GM23338 (cell line): ENCODE data around the gene PPP1R16B. TPM values are rescaled to one million over a fixed set of nuclear protein-coding genes. Genes with fewer than 3 reads are reported as not detected.
A peak's percentile ranks its signal among the peaks of the same experiment; 100 is the strongest.

Source experiments
- ATAC-seq: fragments of 200-7000 bp; cut with Tn5 transposase; 3 replicates; pipeline ENCODE4 v1.9.1; 2020
- DNase-seq: peaks from one replicate; pipeline ENCODE4 v3.0.0-alpha.2; 2015; ENCODE audit warnings: low spot score
- H2AFZ ChIP-seq: fragments of 200-600 bp; sonication (generic); 2 replicates; pipeline ENCODE4 v1.8.0; 2016; ENCODE audit warnings: antibody characterized with exemption, mild to moderate bottlenecking, moderate library complexity
- H3F3A ChIP-seq: fragments of 200-600 bp; sonication (generic); replicated peaks from 2 replicates; pipeline ENCODE4 v1.8.0; 2017; ENCODE audit warnings: antibody characterized with exemption, mixed run types, low read depth
- H3K27ac ChIP-seq: fragments of 200-600 bp; sonication (generic); 2 replicates; pipeline ENCODE4 v1.6.1; 2016; ENCODE audit warnings: low read depth
- H3K27me3 ChIP-seq: fragments of 200-600 bp; sonication (generic); 2 replicates; pipeline ENCODE4 v1.8.0; 2016; ENCODE audit warnings: mild to moderate bottlenecking, mixed run types, moderate library complexity; ENCODE audit not compliant: insufficient read depth
- H3K36me3 ChIP-seq: fragments of 200-600 bp; sonication (generic); 2 replicates; pipeline ENCODE4 v1.8.0; 2016; ENCODE audit warnings: mild to moderate bottlenecking; ENCODE audit not compliant: insufficient read depth
- H3K4me1 ChIP-seq: fragments of 200-600 bp; sonication (generic); 2 replicates; pipeline ENCODE4 v1.8.0; 2016; ENCODE audit warnings: mild to moderate bottlenecking, moderate library complexity; ENCODE audit not compliant: insufficient read depth
- H3K4me2 ChIP-seq: fragments of 200-600 bp; sonication (generic); 2 replicates; pipeline ENCODE4 v1.7.1; 2017; ENCODE audit warnings: mixed run types
- H3K4me3 ChIP-seq: fragments of 200-600 bp; sonication (generic); 2 replicates; pipeline ENCODE4 v1.6.1; 2016; ENCODE audit warnings: mixed run types
- H3K79me2 ChIP-seq: fragments of 200-600 bp; sonication (generic); replicated peaks from 2 replicates; pipeline ENCODE4 v1.8.0; 2017; ENCODE audit warnings: mild to moderate bottlenecking; ENCODE audit not compliant: insufficient read depth
- H3K9me2 ChIP-seq: fragments of 200-600 bp; sonication (generic); 2 replicates; pipeline ENCODE4 v1.8.0; 2017; ENCODE audit not compliant: insufficient read depth
- H4K20me1 ChIP-seq: fragments of 200-600 bp; sonication (generic); replicated peaks from 2 replicates; pipeline ENCODE4 v1.8.0; 2017; ENCODE audit warnings: mild to moderate bottlenecking; ENCODE audit not compliant: insufficient read depth
- H3K27ac Mint-ChIP-seq: 2 replicates; pipeline ENCODE4 v1.8.0; 2020; ENCODE audit warnings: inconsistent platforms, mild to moderate bottlenecking, moderate library complexity, mixed read lengths
- H3K27me3 Mint-ChIP-seq: 3 replicates; pipeline ENCODE4 v1.8.0; 2022; ENCODE audit warnings: low read depth, mild to moderate bottlenecking, moderate library complexity, mixed read lengths, inconsistent platforms; ENCODE audit not compliant: insufficient read depth, poor library complexity
- H3K36me3 Mint-ChIP-seq: 3 replicates; pipeline ENCODE4 v1.8.0; 2021; ENCODE audit warnings: low read depth, mild to moderate bottlenecking, inconsistent platforms, moderate library complexity, mixed read lengths
- H3K4me1 Mint-ChIP-seq: 3 replicates; pipeline ENCODE4 v1.8.0; 2020; ENCODE audit warnings: mild to moderate bottlenecking, inconsistent platforms, mixed read lengths
- H3K4me3 Mint-ChIP-seq: 3 replicates; pipeline ENCODE4 v1.8.0; 2021; ENCODE audit warnings: moderate library complexity, mild to moderate bottlenecking, inconsistent platforms, mixed read lengths
- H3K9me3 Mint-ChIP-seq: 3 replicates; pipeline ENCODE4 v1.8.0; 2020; ENCODE audit warnings: moderate library complexity, mild to moderate bottlenecking, inconsistent platforms, mixed read lengths
- CREB1 ChIP-seq: fragments of 250-450 bp; sonication (Bioruptor Pico); IDR thresholded peaks from 2 replicates; pipeline ENCODE4 v1.5.0; 2020; ENCODE audit warnings: low read depth, mild to moderate bottlenecking, moderate library complexity
- EZH2 ChIP-seq: fragments of 200-600 bp; sonication (generic); IDR thresholded peaks from one replicate; pipeline ENCODE4 v1.8.0; 2017; ENCODE audit warnings: antibody characterized with exemption, mild to moderate bottlenecking, low read depth; ENCODE audit not compliant: unreplicated experiment
- EZH2phosphoT487 ChIP-seq: fragments of 200-600 bp; sonication (generic); IDR thresholded peaks from one replicate; pipeline ENCODE4 v1.8.1; 2018; ENCODE audit warnings: antibody characterized with exemption; ENCODE audit not compliant: unreplicated experiment
- NANOG ChIP-seq: IDR thresholded peaks from 2 replicates; pipeline ENCODE4 v1.6.1; 2016; ENCODE audit warnings: antibody characterized with exemption, borderline replicate concordance
- POLR2AphosphoS5 ChIP-seq: IDR thresholded peaks from 2 replicates; pipeline ENCODE4 v1.6.1; 2016; ENCODE audit warnings: antibody characterized with exemption, low read depth
- STAT1 ChIP-seq: IDR thresholded peaks from one replicate; pipeline ENCODE4 v1.6.1; 2016; ENCODE audit warnings: antibody characterized with exemption; ENCODE audit not compliant: unreplicated experiment
- ZNF114 ChIP-seq: fragments of 250-450 bp; sonication (Bioruptor Pico); IDR thresholded peaks from 2 replicates; pipeline ENCODE4 v1.5.0; 2020; ENCODE audit warnings: mild to moderate bottlenecking, moderate library complexity
- ZNF331 ChIP-seq: fragments of 250-450 bp; sonication (Bioruptor Pico); IDR thresholded peaks from 2 replicates; pipeline ENCODE4 v1.5.0; 2020; ENCODE audit warnings: low read depth, mild to moderate bottlenecking, moderate library complexity
- polyA plus RNA-seq: library from polyadenylated mRNA; unstranded; fragments of >200 nt; fragmentation: Nextera tagmentation; extraction: Ambion mirVana; gene quantifications from 2 replicates; pipeline ENCODE4 v1.2.1, GENCODE V29; 2016
- total RNA-seq: library from RNA; depleted of rRNA; stranded (reverse); fragments of >200 nt; shearing (Covaris generic); gene quantifications from 2 replicates; pipeline ENCODE4 v1.2.3, GENCODE V29; 2014
- TF ChIP-seq, protein P1 (sequence below), 2 experiments: fragments of 200-600 bp in 1 of 2; sonication (generic) in 1 of 2; conservative IDR thresholded peaks; 2 replicates each; pipeline versions ENCODE4 v1.5.1 to v1.6.1; 2016 to 2017; ENCODE audit warnings: antibody characterized with exemption in 2 of 2, low read depth in 2 of 2, mild to moderate bottlenecking in 2 of 2, moderate library complexity in 1 of 2
- TF ChIP-seq, protein P2 (sequence below): IDR thresholded peaks from one replicate; pipeline ENCODE4 v1.6.1; 2018; ENCODE audit warnings: antibody characterized with exemption; ENCODE audit not compliant: unreplicated experiment
- TF ChIP-seq, protein P3 (sequence below): IDR thresholded peaks from 2 replicates; pipeline ENCODE4 v1.6.1; 2016; ENCODE audit warnings: antibody characterized with exemption

The PPP1R16B gene
- total and polyA plus RNA-seq, 2 experiments from 2014 or later: 1.6 to 11.5 TPM

DNA sequence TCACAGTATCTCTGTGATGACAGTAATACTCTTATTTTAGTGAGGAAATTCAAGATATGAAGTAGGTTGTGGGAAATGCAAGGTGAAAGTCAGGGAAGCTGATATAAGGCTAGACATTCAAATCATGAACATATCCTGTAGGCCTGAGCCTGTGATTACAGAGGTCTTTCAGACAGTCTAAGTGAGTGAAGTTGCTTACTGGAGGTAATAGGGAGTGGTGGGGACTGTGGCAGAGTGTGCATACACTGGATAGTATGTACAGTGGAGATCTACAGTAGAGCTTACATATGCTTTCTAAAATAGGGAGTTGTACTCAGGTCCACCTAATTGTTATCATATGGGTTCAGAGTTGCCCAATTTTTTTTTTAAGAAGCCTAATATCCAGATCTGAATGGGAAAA lies 159.8 kb downstream of the PPP1R16B start:
- peaks cover 14% of the 10 kb centered on the region for H3K4me1 Mint-ChIP-seq
- DNase-seq (no peak), ATAC-seq (no peak)
- Histone ChIP-seq H3K4me1 (peaks cover 10% of the 10 kb centered on the region), H4K20me1 (peaks cover 3% of the 10 kb centered on the region), H3K4me2 (no peak overlapping the region), H3K79me2 (peaks cover 71% of the 10 kb centered on the region), H3K4me3 (no peak overlapping the region), H3K27ac (no peak overlapping the region), H2AFZ (no peak overlapping the region), H3K36me3 (peaks cover 12% of the 10 kb centered on the region), H3K9me2 (no peaks in the 10 kb centered on the region), H3F3A (no peaks in the 10 kb centered on the region), H3K27me3 (no peaks in the 10 kb centered on the region)
- H3K9me3 Mint-ChIP-seq: no peaks in the 10 kb centered on the region; the same call in 2 of the 3 replicates
- H3K36me3 Mint-ChIP-seq: peaks cover 14% of the 10 kb centered on the region; the same call in 2 of the 3 replicates
- peaks cover 7% of the 10 kb centered on the region for H3K27me3 Mint-ChIP-seq
- H3K27ac Mint-ChIP-seq: no peak overlapping the region
- TF ChIP-seq STAT1: no peak
- TF ChIP-seq ZNF331 (CRISPR knock-in tag): no peak
- no peak overlapping the region for H3K4me3 Mint-ChIP-seq

- Histone ChIP-seq H3K79me2 (peaks cover 69% of the 10 kb centered on the region), H3K27ac (no peak overlapping the region), H3K4me2 (no peak overlapping the region), H3K36me3 (peaks cover 31% of the 10 kb centered on the region), H3K9me2 (no peaks in the 10 kb centered on the region), H3K4me1 (0 out of 2 replicates have a peak, but pooled peaks cover 3% of the 10 kb centered on the region), H3K27me3 (no peaks in the 10 kb centered on the region), H3K4me3 (no peak overlapping the region), H4K20me1 (peaks cover 3% of the 10 kb centered on the region), H3F3A (no peaks in the 10 kb centered on the region), H2AFZ (no peak overlapping the region)
- peaks cover 26% of the 10 kb centered on the region for H3K36me3 Mint-ChIP-seq
- H3K27ac Mint-ChIP-seq: peak overlapping the region; percentile 51; the same call in 1 of the 2 replicates
- H3K27me3 Mint-ChIP-seq: peaks cover 2% of the 10 kb centered on the region
- no peak for TF ChIP-seq POLR2AphosphoS5
- no peak for TF ChIP-seq STAT1
- no peak for TF ChIP-seq CREB1
- no peak for TF ChIP-seq ZNF114 (CRISPR knock-in tag)
- H3K4me3 Mint-ChIP-seq: no peak overlapping the region
- DNase-seq (no peak), ATAC-seq (no peak)
- H3K9me3 Mint-ChIP-seq: no peaks in the 10 kb centered on the region
- H3K4me1 Mint-ChIP-seq: peaks cover 1% of the 10 kb centered on the region; the same call in 2 of the 3 replicates
These were observed 162.6 kb downstream of the PPP1R16B start for GRCh38 chr20:38968090-38968489.

DNA sequence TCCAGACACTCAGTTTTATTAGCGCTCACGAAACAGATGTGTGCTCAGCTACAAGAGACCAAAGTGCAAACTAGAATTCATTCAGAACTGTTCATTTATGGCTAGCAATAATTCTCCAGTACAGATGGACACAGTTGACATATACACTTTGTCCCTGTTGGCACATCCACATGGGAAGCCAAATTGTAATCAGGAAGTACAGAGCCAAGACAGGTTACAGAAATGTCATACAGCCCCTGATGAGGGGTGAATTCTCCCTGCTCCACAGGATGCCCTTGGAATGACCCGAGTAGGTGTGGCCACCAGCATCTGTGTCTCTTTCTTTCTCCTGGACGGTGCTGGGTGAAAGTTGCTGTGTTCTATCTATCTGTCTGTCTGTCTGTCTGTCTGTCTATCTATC lies 164.2 kb downstream of the PPP1R16B start:
- ATAC-seq (no peak), DNase-seq (no peak)
- H4K20me1 ChIP-seq: peaks cover 10% of the 10 kb centered on the region
- Mint-ChIP-seq H3K9me3 (no peaks in the 10 kb centered on the region), H3K4me3 (no peak overlapping the region), H3K27me3 (peaks cover 2% of the 10 kb centered on the region), H3K36me3 (peaks cover 26% of the 10 kb centered on the region), H3K27ac (no peak overlapping the region), H3K4me1 (no peaks in the 10 kb centered on the region; the same call in 2 of the 3 replicates)
- H3K4me1 ChIP-seq: no peaks in the 10 kb centered on the region
- no peak overlapping the region for H3K4me3 ChIP-seq
- no peak overlapping the region for H3K27ac ChIP-seq
- H3K4me2 ChIP-seq: no peak overlapping the region
- H3K79me2 ChIP-seq: peaks cover 61% of the 10 kb centered on the region
- H3K27me3 ChIP-seq: no peaks in the 10 kb centered on the region
- H3K36me3 ChIP-seq: peaks cover 39% of the 10 kb centered on the region
- H3F3A ChIP-seq: no peaks in the 10 kb centered on the region
- H3K9me2 ChIP-seq: no peaks in the 10 kb centered on the region
- no peak overlapping the region for H2AFZ ChIP-seq
- TF ChIP-seq EZH2: no peak
- TF ChIP-seq, protein P1, sequence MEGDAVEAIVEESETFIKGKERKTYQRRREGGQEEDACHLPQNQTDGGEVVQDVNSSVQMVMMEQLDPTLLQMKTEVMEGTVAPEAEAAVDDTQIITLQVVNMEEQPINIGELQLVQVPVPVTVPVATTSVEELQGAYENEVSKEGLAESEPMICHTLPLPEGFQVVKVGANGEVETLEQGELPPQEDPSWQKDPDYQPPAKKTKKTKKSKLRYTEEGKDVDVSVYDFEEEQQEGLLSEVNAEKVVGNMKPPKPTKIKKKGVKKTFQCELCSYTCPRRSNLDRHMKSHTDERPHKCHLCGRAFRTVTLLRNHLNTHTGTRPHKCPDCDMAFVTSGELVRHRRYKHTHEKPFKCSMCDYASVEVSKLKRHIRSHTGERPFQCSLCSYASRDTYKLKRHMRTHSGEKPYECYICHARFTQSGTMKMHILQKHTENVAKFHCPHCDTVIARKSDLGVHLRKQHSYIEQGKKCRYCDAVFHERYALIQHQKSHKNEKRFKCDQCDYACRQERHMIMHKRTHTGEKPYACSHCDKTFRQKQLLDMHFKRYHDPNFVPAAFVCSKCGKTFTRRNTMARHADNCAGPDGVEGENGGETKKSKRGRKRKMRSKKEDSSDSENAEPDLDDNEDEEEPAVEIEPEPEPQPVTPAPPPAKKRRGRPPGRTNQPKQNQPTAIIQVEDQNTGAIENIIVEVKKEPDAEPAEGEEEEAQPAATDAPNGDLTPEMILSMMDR (conservative IDR thresholded peaks at IDR 0.05; ENCODE audit: low read depth in 2 of 2): no peak
- TF ChIP-seq POLR2AphosphoS5: no peak
- no peak for TF ChIP-seq EZH2phosphoT487
- TF ChIP-seq, protein P2, sequence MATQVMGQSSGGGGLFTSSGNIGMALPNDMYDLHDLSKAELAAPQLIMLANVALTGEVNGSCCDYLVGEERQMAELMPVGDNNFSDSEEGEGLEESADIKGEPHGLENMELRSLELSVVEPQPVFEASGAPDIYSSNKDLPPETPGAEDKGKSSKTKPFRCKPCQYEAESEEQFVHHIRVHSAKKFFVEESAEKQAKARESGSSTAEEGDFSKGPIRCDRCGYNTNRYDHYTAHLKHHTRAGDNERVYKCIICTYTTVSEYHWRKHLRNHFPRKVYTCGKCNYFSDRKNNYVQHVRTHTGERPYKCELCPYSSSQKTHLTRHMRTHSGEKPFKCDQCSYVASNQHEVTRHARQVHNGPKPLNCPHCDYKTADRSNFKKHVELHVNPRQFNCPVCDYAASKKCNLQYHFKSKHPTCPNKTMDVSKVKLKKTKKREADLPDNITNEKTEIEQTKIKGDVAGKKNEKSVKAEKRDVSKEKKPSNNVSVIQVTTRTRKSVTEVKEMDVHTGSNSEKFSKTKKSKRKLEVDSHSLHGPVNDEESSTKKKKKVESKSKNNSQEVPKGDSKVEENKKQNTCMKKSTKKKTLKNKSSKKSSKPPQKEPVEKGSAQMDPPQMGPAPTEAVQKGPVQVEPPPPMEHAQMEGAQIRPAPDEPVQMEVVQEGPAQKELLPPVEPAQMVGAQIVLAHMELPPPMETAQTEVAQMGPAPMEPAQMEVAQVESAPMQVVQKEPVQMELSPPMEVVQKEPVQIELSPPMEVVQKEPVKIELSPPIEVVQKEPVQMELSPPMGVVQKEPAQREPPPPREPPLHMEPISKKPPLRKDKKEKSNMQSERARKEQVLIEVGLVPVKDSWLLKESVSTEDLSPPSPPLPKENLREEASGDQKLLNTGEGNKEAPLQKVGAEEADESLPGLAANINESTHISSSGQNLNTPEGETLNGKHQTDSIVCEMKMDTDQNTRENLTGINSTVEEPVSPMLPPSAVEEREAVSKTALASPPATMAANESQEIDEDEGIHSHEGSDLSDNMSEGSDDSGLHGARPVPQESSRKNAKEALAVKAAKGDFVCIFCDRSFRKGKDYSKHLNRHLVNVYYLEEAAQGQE: no peak
- no peak for TF ChIP-seq ZNF114 (CRISPR knock-in tag)
- TF ChIP-seq, protein P3, sequence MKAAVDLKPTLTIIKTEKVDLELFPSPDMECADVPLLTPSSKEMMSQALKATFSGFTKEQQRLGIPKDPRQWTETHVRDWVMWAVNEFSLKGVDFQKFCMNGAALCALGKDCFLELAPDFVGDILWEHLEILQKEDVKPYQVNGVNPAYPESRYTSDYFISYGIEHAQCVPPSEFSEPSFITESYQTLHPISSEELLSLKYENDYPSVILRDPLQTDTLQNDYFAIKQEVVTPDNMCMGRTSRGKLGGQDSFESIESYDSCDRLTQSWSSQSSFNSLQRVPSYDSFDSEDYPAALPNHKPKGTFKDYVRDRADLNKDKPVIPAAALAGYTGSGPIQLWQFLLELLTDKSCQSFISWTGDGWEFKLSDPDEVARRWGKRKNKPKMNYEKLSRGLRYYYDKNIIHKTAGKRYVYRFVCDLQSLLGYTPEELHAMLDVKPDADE: no peak
- TF ChIP-seq NANOG: no peak
- TF ChIP-seq STAT1: no peak
- no peak for TF ChIP-seq ZNF331 (CRISPR knock-in tag)
